GM06990 (cell line): ENCODE measurements around the gene TRAF3IP3.

ENCODE experiments used
- DNase-seq: peaks from one replicate; pipeline ENCODE4 v3.0.0-alpha.2; 2011; ENCODE audit not compliant: insufficient read length; ENCODE audit errors: extremely low read depth
- H3K27me3 ChIP-seq: replicated peaks from 2 replicates; pipeline ENCODE4 v1.6.0; 2011; ENCODE audit warnings: low read length; ENCODE audit not compliant: control insufficient read depth, insufficient read depth
- H3K36me3 ChIP-seq: 2 replicates; pipeline ENCODE4 v1.5.1; 2011; ENCODE audit warnings: low read length; ENCODE audit not compliant: control insufficient read depth, insufficient read depth
- H3K4me3 ChIP-seq: replicated peaks from 2 replicates; pipeline ENCODE4 v1.5.1; 2011; ENCODE audit warnings: low read depth, mild to moderate bottlenecking, control low read depth, low read length
- CTCF ChIP-seq: IDR thresholded peaks from 2 replicates; pipeline ENCODE4 v1.5.1; 2011; ENCODE audit warnings: low read length, control low read depth, mild to moderate bottlenecking, inconsistent platforms; ENCODE audit not compliant: insufficient read depth, poor library complexity, severe bottlenecking

The TRAF3IP3 gene

GRCh38 chr1:209823143-209824041 lies 67.5 kb downstream of the TRAF3IP3 start:
- DNase-seq = no peak
- H3K4me3 ChIP-seq = no peak overlapping the region
- H3K27me3 ChIP-seq = no peaks in the 10 kb centered on the region
- TF ChIP-seq CTCF = peak; percentile 76
- H3K36me3 ChIP-seq = no peaks in the 10 kb centered on the region

- no peak overlapping the region for H3K4me3 ChIP-seq
- no peak for DNase-seq
- no peak for TF ChIP-seq CTCF
Observed at GRCh38 chr1:209825591-209826434, 70.0 kb downstream of the TRAF3IP3 start.

GRCh38 chr1:209827384-209828262 lies 71.8 kb downstream of the TRAF3IP3 start, which contains the start of gene UTP25:
TSS of gene UTP25 (plus strand) at chr1:209827972. CDS start at chr1:209828064, 92 bp downstream.
- TF ChIP-seq CTCF = peak; percentile 73
- H3K4me3 ChIP-seq = peak within 1 kb of the TSS; percentile 96
- no peaks in the 10 kb centered on the region for H3K27me3 ChIP-seq
- peaks cover 2% of the 10 kb centered on the region for H3K36me3 ChIP-seq
- peak; percentile 87 for DNase-seq

More at GRCh38 chr1:209825591-209826434, 70.0 kb downstream of the TRAF3IP3 start:
- Histone ChIP-seq H3K27me3 (no peaks in the 10 kb centered on the region), H3K36me3 (no peaks in the 10 kb centered on the region)

- Histone ChIP-seq H3K4me3 (no peak overlapping the region), H3K36me3 (peaks cover 7% of the 10 kb centered on the region), H3K27me3 (no peaks in the 10 kb centered on the region)
- no peak for DNase-seq
- TF ChIP-seq CTCF = no peak
Observed at GRCh38 chr1:209829716-209830115, 73.9 kb downstream of the TRAF3IP3 start.

GRCh38 chr1:209830722-209831121 lies 74.9 kb downstream of the TRAF3IP3 start:
- Histone ChIP-seq H3K4me3 (no peak overlapping the region), H3K36me3 (peaks cover 8% of the 10 kb centered on the region), H3K27me3 (no peaks in the 10 kb centered on the region)
- DNase-seq = no peak
- TF ChIP-seq CTCF = no peak
